Measurements from ENCODE around the gene NLRC5. TPM values are rescaled to one million over a fixed set of nuclear protein-coding genes. Genes with fewer than 3 reads are reported as not detected.

Gene NLRC5
- total RNA-seq, 1 experiment from 2014 or later = 2.4 TPM

- Mint-ChIP-seq H3K4me1 (peaks cover 7% of the 10 kb centered on the region in 2 experiments), H3K27ac (no peak overlapping the region), H3K9me3 (no peaks in the 10 kb centered on the region), H3K4me3 (no peak overlapping the region), H3K27me3 (ENCODE audit: low read depth) (no peaks in the 10 kb centered on the region), H3K36me3 (ENCODE audit: insufficient read depth in 1 of 3, low read depth in 3 of 3) (peaks cover 0 to 5% (median 0%) of the 10 kb centered on the region in 3 experiments; a peak in 1 of 7 replicates)
- Histone ChIP-seq H3K23ac (ENCODE audit: insufficient read length, low read depth, low read length) (no peak overlapping the region), H2BK20ac (ENCODE audit: low read depth, low read length, poor library complexity, severe bottlenecking) (no peak overlapping the region), H2BK15ac (ENCODE audit: low read depth, low read length) (no peak overlapping the region), H3K79me1 (ENCODE audit: insufficient read depth, low read depth, low read length, poor library complexity, severe bottlenecking) (no peaks in the 10 kb centered on the region), H2BK5ac (ENCODE audit: insufficient read length, low read length) (no peak overlapping the region), H3K9me3 (ENCODE audit: control insufficient read depth, low read depth, low read length) (no peaks in the 10 kb centered on the region), H3K4me2 (ENCODE audit: insufficient read depth, insufficient read length, low read length) (no peak overlapping the region), H3K56ac (ENCODE audit: insufficient read length, low read depth, low read length) (no peak overlapping the region), H3K23me2 (ENCODE audit: insufficient read length, low read depth, low read length, poor library complexity, severe bottlenecking) (no peaks in the 10 kb centered on the region), H4K20me1 (ENCODE audit: control insufficient read depth, insufficient read depth, insufficient read length) (no peaks in the 10 kb centered on the region), H2AFZ (ENCODE audit: low read length) (no peak overlapping the region), H3K79me2 (ENCODE audit: insufficient read depth, low read length) (no peaks in the 10 kb centered on the region), H3K4ac (ENCODE audit: low read depth, low read length) (no peak overlapping the region), H3K9ac (ENCODE audit: extremely low read depth, insufficient read length, low read length) (no peak overlapping the region), H4K91ac (ENCODE audit: insufficient read length, low read depth, low read length) (no peak overlapping the region), H2BK12ac (ENCODE audit: insufficient read length, low read depth, low read length) (no peak overlapping the region), H3T11ph (ENCODE audit: low read length) (no peak overlapping the region), H4K5ac (ENCODE audit: insufficient read length, low read depth, low read length) (no peak overlapping the region), H3K14ac (ENCODE audit: insufficient read depth, low read length) (no peak overlapping the region), H3K27me3 (ENCODE audit: insufficient read depth, low read length) (no peaks in the 10 kb centered on the region), H4K8ac (replicated peaks; ENCODE audit: insufficient read length, low read depth, low read length) (no peak overlapping the region), H3K27ac (ENCODE audit: insufficient read length, low read depth, low read length) (no peak overlapping the region), H3K18ac (ENCODE audit: insufficient read length, low read depth, low read length) (no peak overlapping the region), H3K4me1 (ENCODE audit: insufficient read depth, low read length) (no peaks in the 10 kb centered on the region), H2BK120ac (ENCODE audit: low read depth, low read length, poor library complexity, severe bottlenecking) (no peak overlapping the region), H2AK5ac (ENCODE audit: insufficient read length, low read length) (no peak overlapping the region)
- WGBS (ENCODE audit: extremely low coverage, insufficient read length, low lambda C conversion rate) = no CpG with 5 or more reads among the region's 4 CpGs
- DNase-seq = no peak
- no peak for TF ChIP-seq CTCF (conservative IDR thresholded peaks at IDR 0.05)
Measured at GRCh38 chr16:57125376-57125775, 136.0 kb downstream of the NLRC5 start.

Measured in H9 (cell line).